Cardiac fibroblast (primary cell): ENCODE data around the gene CDK5R1.

Experiments used
- DNase-seq, 2 donors: peaks; one replicate each; pipeline versions ENCODE4 v3.0.0 to v3.0.0-alpha.2; 2010; ENCODE audit warnings: low read depth in 2 of 2
- H3K4me3 ChIP-seq, 2 donors: replicated peaks in 1 of 2; 1 replicate in 1 of 2; 2 replicates in 1 of 2; pipeline ENCODE4 v1.5.1; 2011; ENCODE audit warnings: low read depth in 2 of 2, low read length in 2 of 2, mild to moderate bottlenecking in 2 of 2, moderate library complexity in 1 of 2
- CTCF ChIP-seq: IDR thresholded peaks from one replicate; pipeline ENCODE4 v1.5.1; 2011; ENCODE audit warnings: low read depth, mild to moderate bottlenecking, low read length, inconsistent platforms

CDK5R1 gene

GRCh38 chr17:32453370-32453769, 33.4 kb upstream of the CDK5R1 start:
- TF ChIP-seq CTCF: no peak
- DNase-seq: no peak
- H3K4me3 ChIP-seq: no peak overlapping the region

- H3K4me3 ChIP-seq: no peak overlapping the region
- no peak for TF ChIP-seq CTCF
- no peak for DNase-seq
Measured at GRCh38 chr17:32458371-32458770, 28.4 kb upstream of the CDK5R1 start.

- no peak for TF ChIP-seq CTCF
- no peak overlapping the region for H3K4me3 ChIP-seq
- no peak for DNase-seq
Measured at GRCh38 chr17:32460054-32460453, 26.7 kb upstream of the CDK5R1 start.

GRCh38 chr17:32461498-32461852, 25.3 kb upstream of the CDK5R1 start:
- DNase-seq: no peak

GRCh38 chr17:32461853-32462617, 24.8 kb upstream of the CDK5R1 start:
- TF ChIP-seq CTCF: peak; percentile 66
- peak; percentile 61 to 82 for DNase-seq
- H3K4me3 ChIP-seq: no peak overlapping the region

More at GRCh38 chr17:32461498-32461852, 25.3 kb upstream of the CDK5R1 start:
- H3K4me3 ChIP-seq: no peak overlapping the region
- no peak for TF ChIP-seq CTCF

GRCh38 chr17:32463304-32463703, 23.5 kb upstream of the CDK5R1 start:
- TF ChIP-seq CTCF: no peak
- no peak overlapping the region for H3K4me3 ChIP-seq

GRCh38 chr17:32464374-32464773, 22.4 kb upstream of the CDK5R1 start:
- H3K4me3 ChIP-seq: no peak overlapping the region
- TF ChIP-seq CTCF: no peak
- DNase-seq: no peak

More at GRCh38 chr17:32463304-32463703, 23.5 kb upstream of the CDK5R1 start:
- no peak for DNase-seq
